SU-DHL-6 (cell line): ENCODE results near the gene KCNMB4.

ENCODE experiments used
- H2AFZ ChIP-seq: fragments of 200-600 bp; sonication (generic); 2 replicates; pipeline ENCODE4 v1.6.1; 2014; ENCODE audit warnings: low read depth, mild to moderate bottlenecking, moderate library complexity, mixed read lengths, antibody characterized with exemption, low read length; ENCODE audit not compliant: severe bottlenecking
- H3F3A ChIP-seq: fragments of 200-600 bp; shearing (Covaris generic); 2 replicates; pipeline ENCODE4 v1.6.0; 2016; ENCODE audit warnings: antibody characterized with exemption, mild to moderate bottlenecking; ENCODE audit not compliant: insufficient read depth
- H3K27ac ChIP-seq: fragments of 200-600 bp; sonication (generic); 2 replicates; pipeline ENCODE4 v1.5.1; 2016; ENCODE audit warnings: low read depth, mild to moderate bottlenecking, low read length, moderate library complexity, mixed read lengths
- H3K27me3 ChIP-seq: fragments of 200-600 bp; sonication (generic), shearing (Covaris generic); 2 replicates; pipeline ENCODE4 v1.6.0; 2014; ENCODE audit warnings: mild to moderate bottlenecking, low read length
- H3K36me3 ChIP-seq: fragments of 200-600 bp; sonication (generic); 2 replicates; pipeline ENCODE4 v1.6.1; 2014; ENCODE audit warnings: mild to moderate bottlenecking, low read length, mixed read lengths
- H3K4me2 ChIP-seq: fragments of 300-600, 200-600 bp; shearing (Covaris generic), sonication (generic); 2 replicates; pipeline ENCODE4 v1.6.0; 2014; ENCODE audit warnings: low read length, low read depth, mild to moderate bottlenecking; ENCODE audit not compliant: poor library complexity, severe bottlenecking
- H3K4me3 ChIP-seq: fragments of 200-600 bp; sonication (generic); 2 replicates; pipeline ENCODE4 v1.5.1; 2014; ENCODE audit warnings: antibody characterized with exemption, low read length, mild to moderate bottlenecking, mixed read lengths; ENCODE audit not compliant: insufficient read depth, poor library complexity, severe bottlenecking
- H3K79me2 ChIP-seq: fragments of 200-600 bp; sonication (generic); 2 replicates; pipeline ENCODE4 v1.6.1; 2014; ENCODE audit warnings: mild to moderate bottlenecking, low read length, moderate library complexity; ENCODE audit not compliant: insufficient read depth
- H3K9ac ChIP-seq: fragments of 200-600 bp; sonication (generic); 2 replicates; pipeline ENCODE4 v1.7.0; 2014; ENCODE audit warnings: mild to moderate bottlenecking, low read length
- H3K9me2 ChIP-seq: fragments of 200-600 bp; sonication (generic); replicated peaks from 2 replicates; pipeline ENCODE4 v1.6.1; 2014; ENCODE audit warnings: low read length; ENCODE audit not compliant: insufficient read depth
- H3K9me3 ChIP-seq: fragments of 200-600 bp; sonication (generic); 2 replicates; pipeline ENCODE4 v1.6.1; 2014; ENCODE audit warnings: low read length, mixed read lengths; ENCODE audit not compliant: insufficient read depth
- H4K20me1 ChIP-seq: fragments of 200-600 bp; sonication (generic); 2 replicates; pipeline ENCODE4 v1.6.1; 2014; ENCODE audit warnings: low read depth, mild to moderate bottlenecking, antibody characterized with exemption, low read length, moderate library complexity, mixed read lengths
- EZH2phosphoT487 ChIP-seq: fragments of 200-600 bp; sonication (generic), shearing (Covaris generic); conservative IDR thresholded peaks from 2 replicates; pipeline ENCODE4 v1.6.1; 2018; ENCODE audit warnings: mild to moderate bottlenecking, antibody characterized with exemption, low read length, moderate library complexity, mixed read lengths
- TF ChIP-seq, protein P1 (sequence below): fragments of 200-600 bp; sonication (generic); IDR thresholded peaks from one replicate; pipeline ENCODE4 v1.5.1; 2017; ENCODE audit warnings: antibody characterized with exemption, mild to moderate bottlenecking, low read length, moderate library complexity; ENCODE audit not compliant: insufficient read depth, poor library complexity, severe bottlenecking

Gene KCNMB4

GRCh38 chr12:70338531-70338930, 27.6 kb upstream of the KCNMB4 start:
- H3K9me2 ChIP-seq: no peaks in the 10 kb centered on the region
- no peak overlapping the region for H3K4me2 ChIP-seq
- peaks cover 5% of the 10 kb centered on the region for H3F3A ChIP-seq
- no peaks in the 10 kb centered on the region for H3K27me3 ChIP-seq
- no peaks in the 10 kb centered on the region for H3K9me3 ChIP-seq
- TF ChIP-seq, protein P1, sequence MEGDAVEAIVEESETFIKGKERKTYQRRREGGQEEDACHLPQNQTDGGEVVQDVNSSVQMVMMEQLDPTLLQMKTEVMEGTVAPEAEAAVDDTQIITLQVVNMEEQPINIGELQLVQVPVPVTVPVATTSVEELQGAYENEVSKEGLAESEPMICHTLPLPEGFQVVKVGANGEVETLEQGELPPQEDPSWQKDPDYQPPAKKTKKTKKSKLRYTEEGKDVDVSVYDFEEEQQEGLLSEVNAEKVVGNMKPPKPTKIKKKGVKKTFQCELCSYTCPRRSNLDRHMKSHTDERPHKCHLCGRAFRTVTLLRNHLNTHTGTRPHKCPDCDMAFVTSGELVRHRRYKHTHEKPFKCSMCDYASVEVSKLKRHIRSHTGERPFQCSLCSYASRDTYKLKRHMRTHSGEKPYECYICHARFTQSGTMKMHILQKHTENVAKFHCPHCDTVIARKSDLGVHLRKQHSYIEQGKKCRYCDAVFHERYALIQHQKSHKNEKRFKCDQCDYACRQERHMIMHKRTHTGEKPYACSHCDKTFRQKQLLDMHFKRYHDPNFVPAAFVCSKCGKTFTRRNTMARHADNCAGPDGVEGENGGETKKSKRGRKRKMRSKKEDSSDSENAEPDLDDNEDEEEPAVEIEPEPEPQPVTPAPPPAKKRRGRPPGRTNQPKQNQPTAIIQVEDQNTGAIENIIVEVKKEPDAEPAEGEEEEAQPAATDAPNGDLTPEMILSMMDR: no peak
- no peak for TF ChIP-seq EZH2phosphoT487
- H3K27ac ChIP-seq: no peak overlapping the region
- H3K36me3 ChIP-seq: peaks cover 79% of the 10 kb centered on the region
- H4K20me1 ChIP-seq: no peaks in the 10 kb centered on the region
- no peak overlapping the region for H3K9ac ChIP-seq
- no peaks in the 10 kb centered on the region for H3K79me2 ChIP-seq
- H2AFZ ChIP-seq: no peak overlapping the region
- no peak overlapping the region for H3K4me3 ChIP-seq

DNA sequence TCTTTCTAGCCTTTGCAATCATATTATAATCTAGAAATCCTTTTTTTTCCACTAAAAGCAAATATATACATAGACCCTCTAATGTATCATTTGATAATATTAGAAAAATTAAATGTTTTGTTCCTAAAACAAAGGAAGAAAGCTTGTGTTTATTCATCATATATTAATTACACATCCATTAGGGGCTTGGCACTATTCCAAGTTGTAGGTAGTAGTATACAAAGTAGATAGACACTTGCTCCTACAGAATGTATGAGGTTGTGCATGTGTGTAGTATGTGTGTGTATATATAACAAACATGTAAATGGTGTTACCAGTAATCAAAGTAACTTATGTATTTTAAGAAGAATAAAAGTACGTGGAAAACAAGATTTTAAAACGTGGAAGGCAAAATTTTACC, 15.0 kb upstream of the KCNMB4 start:
- TF ChIP-seq, protein P1: no peak
- TF ChIP-seq EZH2phosphoT487: no peak
- H2AFZ ChIP-seq: no peak overlapping the region
- no peak overlapping the region for H3K9ac ChIP-seq
- no peak overlapping the region for H3K4me2 ChIP-seq
- H3K27me3 ChIP-seq: no peaks in the 10 kb centered on the region
- no peak overlapping the region for H3K4me3 ChIP-seq
- no peaks in the 10 kb centered on the region for H3K9me2 ChIP-seq
- 0 out of 2 replicates have a peak, but pooled peaks cover 3% of the 10 kb centered on the region for H3F3A ChIP-seq
- no peaks in the 10 kb centered on the region for H4K20me1 ChIP-seq
- no peaks in the 10 kb centered on the region for H3K79me2 ChIP-seq
- H3K36me3 ChIP-seq: peaks cover 48% of the 10 kb centered on the region
- no peak overlapping the region for H3K27ac ChIP-seq
- H3K9me3 ChIP-seq: no peaks in the 10 kb centered on the region

DNA sequence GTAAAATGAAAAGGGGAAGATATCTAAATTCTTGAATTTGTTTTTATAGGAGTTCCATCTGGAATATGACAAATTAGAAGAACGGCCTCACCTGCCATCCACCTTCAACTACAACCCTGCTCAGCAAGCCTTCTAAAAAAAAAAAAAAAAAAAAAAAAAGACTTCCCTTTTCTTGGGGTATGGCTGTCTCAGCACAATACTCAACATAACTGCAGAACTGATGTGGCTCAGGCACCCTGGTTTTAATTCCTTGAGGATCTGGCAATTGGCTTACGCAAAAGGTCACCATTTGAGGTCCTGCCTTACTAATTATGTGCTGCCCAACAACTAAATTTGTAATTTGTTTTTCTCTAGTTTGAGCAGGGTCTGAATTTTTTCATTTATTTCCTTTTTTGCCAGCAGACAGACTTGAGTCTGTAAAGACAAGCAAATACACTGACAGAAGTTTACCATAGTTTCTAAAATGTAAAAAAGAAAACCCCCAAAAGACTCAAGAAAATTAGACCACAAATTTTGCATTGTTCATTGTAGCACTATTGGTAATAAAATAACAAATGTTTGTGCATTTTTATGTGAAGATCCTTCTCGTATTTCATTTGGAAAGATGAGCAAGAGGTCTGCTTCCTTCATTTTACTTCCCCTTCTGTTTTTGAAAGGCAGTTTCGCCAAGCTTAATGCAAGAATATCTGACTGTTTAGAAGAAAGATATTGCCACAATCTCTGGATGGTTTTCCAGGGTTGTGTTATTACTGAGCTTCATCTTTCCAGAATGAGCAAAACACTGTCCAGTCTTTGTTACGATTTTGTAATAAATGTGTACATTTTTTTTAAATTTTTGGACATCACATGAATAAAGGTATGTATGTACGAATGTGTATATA, 12.1 kb upstream of the KCNMB4 start:
- TF ChIP-seq EZH2phosphoT487: no peak
- TF ChIP-seq, protein P1: no peak
- H3K27me3 ChIP-seq: no peaks in the 10 kb centered on the region
- no peak overlapping the region for H3K27ac ChIP-seq
- H2AFZ ChIP-seq: no peak overlapping the region
- H3K9me2 ChIP-seq: no peaks in the 10 kb centered on the region
- no peaks in the 10 kb centered on the region for H4K20me1 ChIP-seq
- H3F3A ChIP-seq: 0 out of 2 replicates have a peak, but pooled peaks cover 3% of the 10 kb centered on the region
- no peaks in the 10 kb centered on the region for H3K9me3 ChIP-seq
- H3K36me3 ChIP-seq: peaks cover 36% of the 10 kb centered on the region; the same call in 1 of the 2 replicates
- H3K4me3 ChIP-seq: no peak overlapping the region
- H3K4me2 ChIP-seq: no peak overlapping the region
- no peaks in the 10 kb centered on the region for H3K79me2 ChIP-seq
- H3K9ac ChIP-seq: no peak overlapping the region
